Measurements from ENCODE around the gene GYS2.
"Not testable (repeated sequence)": the region's sequence is repeated elsewhere in the genome, so short reads cannot be mapped to it uniquely, and the experiment has no call there.

GYS2 gene

GRCh38 chr12:21599143-21599999 lies 5.3 kb downstream of the GYS2 start:
- DNase-seq, result no peak

- DNase-seq, result no peak
Measured at GRCh38 chr12:21598651-21599050, 6.0 kb downstream of the GYS2 start.

- DNase-seq, result not testable (repeated sequence)
Measured at GRCh38 chr12:21595356-21595755, 9.3 kb downstream of the GYS2 start.

- DNase-seq, result no peak
Measured at GRCh38 chr12:21585485-21585884, 19.2 kb downstream of the GYS2 start.

- DNase-seq, result not testable (repeated sequence)
Measured at GRCh38 chr12:21584403-21585182, 20.1 kb downstream of the GYS2 start.

- no peak for DNase-seq
Measured at GRCh38 chr12:21583587-21583986, 21.1 kb downstream of the GYS2 start.

GRCh38 chr12:21580748-21581516 lies 23.7 kb downstream of the GYS2 start:
- no peak for DNase-seq

GRCh38 chr12:21577516-21577915 lies 27.1 kb downstream of the GYS2 start:
- no peak for DNase-seq

- no peak for DNase-seq
Measured at GRCh38 chr12:21576431-21576830, 28.2 kb downstream of the GYS2 start.

GRCh38 chr12:21573733-21574358 lies 30.8 kb downstream of the GYS2 start:
- DNase-seq, result no peak

GRCh38 chr12:21571046-21571445 lies 33.6 kb downstream of the GYS2 start:
- no peak for DNase-seq

GRCh38 chr12:21568115-21568514 lies 36.5 kb downstream of the GYS2 start:
- no peak for DNase-seq

- DNase-seq, result no peak
Measured at GRCh38 chr12:21566907-21567394, 37.7 kb downstream of the GYS2 start.

GRCh38 chr12:21566223-21566906 lies 38.3 kb downstream of the GYS2 start:
- DNase-seq, result no peak

GRCh38 chr12:21562859-21563258 lies 41.8 kb downstream of the GYS2 start:
- no peak for DNase-seq

- DNase-seq, result no peak
Measured at GRCh38 chr12:21561158-21561557, 43.5 kb downstream of the GYS2 start.

GRCh38 chr12:21559855-21560569 lies 44.6 kb downstream of the GYS2 start:
- DNase-seq, result no peak

GRCh38 chr12:21558100-21558679 lies 46.5 kb downstream of the GYS2 start:
- no peak for DNase-seq

GRCh38 chr12:21553329-21553675 lies 51.3 kb downstream of the GYS2 start:
- no peak for DNase-seq

- DNase-seq, result no peak
Measured at GRCh38 chr12:21552635-21553328, 51.9 kb downstream of the GYS2 start.
